DMS53 treated with DMSO at 0.1 percent for 48 hours (cell line): ENCODE measurements around the gene BMP10.

ENCODE experiments used
- DNase-seq: peaks from one replicate; lab custom pipeline; 2025; ENCODE audit not compliant: unreplicated experiment; lab: John Stamatoyannopoulos, UW

The BMP10 gene

GRCh38 chr2:68824831-68825230, 46.4 kb downstream of the BMP10 start:
- DNase-seq, result no peak

GRCh38 chr2:68822207-68822872, 48.9 kb downstream of the BMP10 start:
- DNase-seq, result no peak

GRCh38 chr2:68819556-68819955, 51.6 kb downstream of the BMP10 start:
- DNase-seq, result no peak

- DNase-seq, result no peak
These were observed 53.9 kb downstream of the BMP10 start for GRCh38 chr2:68817306-68817705.
